Testis (tissue), 2 donors: ENCODE measurements around the gene GAPVD1.

Experiments
- POLR2A ChIP-seq: fragments of 450-650 bp; IDR thresholded peaks from one replicate; pipeline ENCODE4 v1.6.1; 2017; ENCODE audit warnings: antibody characterized with exemption, mild to moderate bottlenecking, moderate library complexity
- TF ChIP-seq, protein P1 (sequence below), 3 experiments: fragments of 450-650 bp in 2 of 3; fragments of 200-600 bp in 1 of 3; sonication (generic) in 1 of 3; IDR thresholded peaks; one replicate each; pipeline ENCODE4 v1.5.1; 2016 to 2019; ENCODE audit warnings: antibody characterized with exemption in 3 of 3, mild to moderate bottlenecking in 2 of 3, moderate library complexity in 1 of 3

DNA sequence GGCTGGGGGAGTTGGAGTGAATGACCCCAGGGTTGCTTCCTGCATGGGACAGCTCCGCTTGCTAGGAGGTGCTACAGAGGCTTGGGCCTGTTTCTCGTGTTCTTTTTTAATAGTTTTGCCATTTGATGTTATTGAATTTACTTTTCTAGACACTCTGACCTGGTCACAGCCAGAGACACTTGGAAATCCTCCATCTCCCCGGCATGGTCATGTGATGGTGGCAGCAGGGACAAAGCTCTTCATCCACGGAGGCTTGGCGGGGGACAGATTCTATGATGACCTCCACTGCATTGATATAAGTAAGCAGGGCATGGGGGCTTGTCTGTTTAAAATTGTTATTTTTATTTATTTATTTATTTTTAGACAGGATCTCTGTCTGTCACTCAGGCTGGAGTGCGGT, 33.9 kb upstream of the GAPVD1 start:
- TF ChIP-seq, protein P1, sequence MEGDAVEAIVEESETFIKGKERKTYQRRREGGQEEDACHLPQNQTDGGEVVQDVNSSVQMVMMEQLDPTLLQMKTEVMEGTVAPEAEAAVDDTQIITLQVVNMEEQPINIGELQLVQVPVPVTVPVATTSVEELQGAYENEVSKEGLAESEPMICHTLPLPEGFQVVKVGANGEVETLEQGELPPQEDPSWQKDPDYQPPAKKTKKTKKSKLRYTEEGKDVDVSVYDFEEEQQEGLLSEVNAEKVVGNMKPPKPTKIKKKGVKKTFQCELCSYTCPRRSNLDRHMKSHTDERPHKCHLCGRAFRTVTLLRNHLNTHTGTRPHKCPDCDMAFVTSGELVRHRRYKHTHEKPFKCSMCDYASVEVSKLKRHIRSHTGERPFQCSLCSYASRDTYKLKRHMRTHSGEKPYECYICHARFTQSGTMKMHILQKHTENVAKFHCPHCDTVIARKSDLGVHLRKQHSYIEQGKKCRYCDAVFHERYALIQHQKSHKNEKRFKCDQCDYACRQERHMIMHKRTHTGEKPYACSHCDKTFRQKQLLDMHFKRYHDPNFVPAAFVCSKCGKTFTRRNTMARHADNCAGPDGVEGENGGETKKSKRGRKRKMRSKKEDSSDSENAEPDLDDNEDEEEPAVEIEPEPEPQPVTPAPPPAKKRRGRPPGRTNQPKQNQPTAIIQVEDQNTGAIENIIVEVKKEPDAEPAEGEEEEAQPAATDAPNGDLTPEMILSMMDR (IDR thresholded peaks at IDR 0.05) = no peak
- TF ChIP-seq POLR2A = no peak
